CD14-positive monocyte (primary cell): Measurements from ENCODE around the gene DNAJA2. TPM values are rescaled to one million over a fixed set of nuclear protein-coding genes. Genes with fewer than 3 reads are reported as not detected.

Experiments used
- DNase-seq, 3 donors: peaks; one replicate each; pipeline ENCODE4 v3.0.0-alpha.2; 2011 to 2022
- H2AFZ ChIP-seq: 2 replicates; pipeline ENCODE4 v1.6.0; 2012; ENCODE audit warnings: mild to moderate bottlenecking, low read depth, low read length, inconsistent platforms; ENCODE audit not compliant: insufficient read depth, poor library complexity, severe bottlenecking
- H3K27ac ChIP-seq, 2 donors: 1 replicate in 1 of 2; 2 replicates in 1 of 2; pipeline ENCODE4 v1.5.1; 2012 to 2013; ENCODE audit warnings: low read length in 2 of 2, control low read depth in 1 of 2, inconsistent platforms in 1 of 2, low read depth in 1 of 2, mild to moderate bottlenecking in 1 of 2
- H3K27me3 ChIP-seq, 2 donors: one replicate each; pipeline versions ENCODE4 v1.6.0 to v1.6.1; 2011 to 2013; ENCODE audit warnings: low read length in 2 of 2; ENCODE audit not compliant: control insufficient read depth in 2 of 2, insufficient read depth in 2 of 2
- H3K36me3 ChIP-seq, 2 donors: replicated peaks in 1 of 2; 1 replicate in 1 of 2; 2 replicates in 1 of 2; pipeline versions ENCODE4 v1.5.1 to v1.6.1; 2012 to 2013; ENCODE audit warnings: low read length in 2 of 2, control low read depth in 1 of 2, inconsistent platforms in 1 of 2, mild to moderate bottlenecking in 1 of 2; ENCODE audit not compliant: insufficient read depth in 2 of 2, control insufficient read depth in 1 of 2
- H3K4me1 ChIP-seq, 2 donors: 1 replicate in 1 of 2; 2 replicates in 1 of 2; pipeline versions ENCODE4 v1.5.1 to v1.6.1; 2012 to 2013; ENCODE audit warnings: low read length in 2 of 2, control low read depth in 1 of 2, inconsistent platforms in 1 of 2, mild to moderate bottlenecking in 1 of 2, moderate library complexity in 1 of 2; ENCODE audit not compliant: insufficient read depth in 2 of 2, control insufficient read depth in 1 of 2
- H3K4me2 ChIP-seq: replicated peaks from 2 replicates; pipeline ENCODE3; 2012; ENCODE audit warnings: low read length, moderate library complexity, mild to moderate bottlenecking; ENCODE audit not compliant: poor library complexity, severe bottlenecking; ENCODE audit errors: extremely low read depth
- H3K4me3 ChIP-seq, 3 experiments: fragments of 200-600 bp in 1 of 3; sonication (generic) in 1 of 3; replicated peaks in 1 of 3; 1 replicate in 2 of 3; 2 replicates in 1 of 3; pipeline ENCODE4 v1.5.1; 2011 to 2013; ENCODE audit warnings: low read length in 3 of 3, mild to moderate bottlenecking in 3 of 3, control low read depth in 2 of 3, low read depth in 2 of 3, inconsistent platforms in 1 of 3, moderate library complexity in 1 of 3
- H3K79me2 ChIP-seq: 2 replicates; pipeline ENCODE4 v1.6.0; 2012; ENCODE audit warnings: mild to moderate bottlenecking, control low read depth, inconsistent platforms, low read length, moderate library complexity; ENCODE audit not compliant: insufficient read depth
- H3K9ac ChIP-seq: 2 replicates; pipeline ENCODE4 v1.6.0; 2017; ENCODE audit warnings: low read length, mild to moderate bottlenecking; ENCODE audit not compliant: insufficient read depth, poor library complexity, severe bottlenecking
- H3K9me3 ChIP-seq, 2 donors: replicated peaks in 1 of 2; 1 replicate in 1 of 2; 2 replicates in 1 of 2; pipeline versions ENCODE4 v1.5.1 to v1.6.1; 2012 to 2013; ENCODE audit warnings: low read length in 2 of 2, control low read depth in 1 of 2; ENCODE audit not compliant: control insufficient read depth in 1 of 2, insufficient read depth in 1 of 2
- H4K20me1 ChIP-seq: 2 replicates; pipeline ENCODE4 v1.6.0; 2012; ENCODE audit warnings: mild to moderate bottlenecking, low read length, control low read depth, moderate library complexity; ENCODE audit not compliant: insufficient read depth
- H3K27ac Mint-ChIP-seq, 7 donors: one replicate each; pipeline ENCODE4 v1.8.0; 2020; ENCODE audit warnings: mild to moderate bottlenecking in 7 of 7, mixed read lengths in 7 of 7, moderate library complexity in 6 of 7, inconsistent platforms in 2 of 7
- H3K27me3 Mint-ChIP-seq, 3 donors: one replicate each; pipeline ENCODE4 v1.8.0; 2021 to 2022; ENCODE audit warnings: low read depth in 3 of 3, mild to moderate bottlenecking in 3 of 3, mixed read lengths in 3 of 3, moderate library complexity in 3 of 3, inconsistent platforms in 1 of 3
- H3K36me3 Mint-ChIP-seq, 2 donors: one replicate each; pipeline ENCODE4 v1.8.0; 2020; ENCODE audit warnings: mixed read lengths in 2 of 2, inconsistent platforms in 1 of 2, mild to moderate bottlenecking in 1 of 2
- H3K4me1 Mint-ChIP-seq: one replicate; pipeline ENCODE4 v1.8.0; 2020; ENCODE audit warnings: mild to moderate bottlenecking, mixed read lengths
- H3K4me3 Mint-ChIP-seq, 2 donors: one replicate each; pipeline ENCODE4 v1.8.0; 2020; ENCODE audit warnings: mild to moderate bottlenecking in 2 of 2, mixed read lengths in 2 of 2, moderate library complexity in 1 of 2
- H3K9me3 Mint-ChIP-seq, 7 donors: one replicate each; pipeline ENCODE4 v1.8.0; 2020 to 2022; ENCODE audit warnings: mixed read lengths in 7 of 7, mild to moderate bottlenecking in 6 of 7, moderate library complexity in 6 of 7, inconsistent platforms in 2 of 7
- WGBS: methylation state at CpG from one replicate; pipeline ENCODE4 v1.1.5; 2013; ENCODE audit warnings: missing lambda C conversion rate; ENCODE audit not compliant: insufficient coverage; 5-methylcytosine and 5-hydroxymethylcytosine counted together
- intact Hi-C, 2 donors: fragments of 100-400 bp; cut with micrococcal nuclease; formaldehyde crosslinking; loops; one replicate each; pipeline versions ENCODE4 v1.15.0 to v1.15.1; 2023
- polyA plus RNA-seq, 3 donors: library from polyadenylated mRNA; depleted of rRNA in 1 of 3; unstranded in 2 of 3; stranded (reverse) in 1 of 3; fragments of 300-500 nt in 2 of 3; fragments of >200 nt in 1 of 3; fragmentation: Illumina TruSeq in 2 of 3; gene quantifications; 1 replicate in 2 of 3; 2 replicates in 1 of 3; pipeline ENCODE4 v1.2.3, GENCODE V29; 2012 to 2021
- TF ChIP-seq, protein P1 (sequence below): fragments of 200-600 bp; IDR thresholded peaks from one replicate; pipeline ENCODE4 v1.8.0; 2022; ENCODE audit warnings: antibody characterized with exemption, mild to moderate bottlenecking

DNAJA2 gene
- polyA plus RNA-seq, 3 donors = 14.4 to 63.4 (median 62.9) TPM

DNA sequence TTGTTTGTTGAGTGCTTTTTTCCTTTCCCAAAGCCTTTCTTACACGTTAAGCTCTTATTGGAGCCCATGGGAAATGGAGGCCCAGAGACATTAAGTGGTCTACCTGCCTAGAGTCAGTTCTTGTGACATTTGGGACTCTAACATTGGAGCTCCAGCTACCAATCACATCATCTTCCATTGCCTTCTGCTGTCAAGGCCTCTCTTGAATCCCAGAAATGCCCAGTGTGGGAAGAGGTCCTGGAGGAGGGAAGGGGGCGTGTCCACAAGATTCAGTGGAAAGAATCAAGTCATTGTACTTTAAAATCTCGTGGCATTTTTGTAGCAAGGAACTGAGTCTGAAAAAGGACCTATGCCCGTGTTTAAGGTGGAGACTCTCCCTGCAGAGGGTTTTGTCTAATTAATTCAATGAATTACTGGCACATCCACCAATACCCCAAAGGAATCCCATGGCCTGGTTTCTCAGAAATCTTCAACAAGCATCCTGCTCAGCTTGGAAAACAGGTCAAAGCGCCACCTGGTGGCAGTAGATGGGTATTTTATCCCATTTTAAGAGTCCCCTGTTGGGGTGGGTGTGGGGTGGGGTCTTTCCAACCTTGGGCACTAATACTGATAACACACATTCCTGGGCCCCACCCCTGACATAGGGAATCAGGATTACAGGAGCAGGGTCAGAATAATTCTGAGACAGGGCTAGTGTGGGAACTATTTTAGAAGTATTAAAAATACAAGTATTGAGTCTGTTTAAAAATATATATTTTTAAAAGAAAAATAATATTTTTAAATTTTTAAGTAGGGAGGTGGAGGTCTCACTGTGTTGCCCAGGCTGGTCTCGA is 64.7 kb downstream of the DNAJA2 start:
- no peaks in the 10 kb centered on the region for H3K27me3 Mint-ChIP-seq
- H3K9me3 Mint-ChIP-seq = no peaks in the 10 kb centered on the region
- intact Hi-C loops = loop anchor here (1.0 to 10.0 kb wide), 3 partner anchors 54 to 234 kb away; no protein-coding TSS in a partner anchor
- TF ChIP-seq, protein P1, sequence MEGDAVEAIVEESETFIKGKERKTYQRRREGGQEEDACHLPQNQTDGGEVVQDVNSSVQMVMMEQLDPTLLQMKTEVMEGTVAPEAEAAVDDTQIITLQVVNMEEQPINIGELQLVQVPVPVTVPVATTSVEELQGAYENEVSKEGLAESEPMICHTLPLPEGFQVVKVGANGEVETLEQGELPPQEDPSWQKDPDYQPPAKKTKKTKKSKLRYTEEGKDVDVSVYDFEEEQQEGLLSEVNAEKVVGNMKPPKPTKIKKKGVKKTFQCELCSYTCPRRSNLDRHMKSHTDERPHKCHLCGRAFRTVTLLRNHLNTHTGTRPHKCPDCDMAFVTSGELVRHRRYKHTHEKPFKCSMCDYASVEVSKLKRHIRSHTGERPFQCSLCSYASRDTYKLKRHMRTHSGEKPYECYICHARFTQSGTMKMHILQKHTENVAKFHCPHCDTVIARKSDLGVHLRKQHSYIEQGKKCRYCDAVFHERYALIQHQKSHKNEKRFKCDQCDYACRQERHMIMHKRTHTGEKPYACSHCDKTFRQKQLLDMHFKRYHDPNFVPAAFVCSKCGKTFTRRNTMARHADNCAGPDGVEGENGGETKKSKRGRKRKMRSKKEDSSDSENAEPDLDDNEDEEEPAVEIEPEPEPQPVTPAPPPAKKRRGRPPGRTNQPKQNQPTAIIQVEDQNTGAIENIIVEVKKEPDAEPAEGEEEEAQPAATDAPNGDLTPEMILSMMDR = peak; percentile 91
- no peak overlapping the region for H3K4me3 ChIP-seq
- peak; percentile 46 to 61 (median 58) for DNase-seq
- peak overlapping the region in 2 of 7 donors; percentile 37 to 50 for H3K27ac Mint-ChIP-seq
- H3K4me1 Mint-ChIP-seq = peaks cover 15% of the 10 kb centered on the region
- peaks cover 14 to 25% of the 10 kb centered on the region in 2 donors for H3K36me3 Mint-ChIP-seq
- no peaks in the 10 kb centered on the region for H3K4me1 ChIP-seq
- 100% methylated on average over 2 of the region's 6 CpGs for WGBS
- H3K27ac ChIP-seq = no peak overlapping the region
- H3K27me3 ChIP-seq = no peaks in the 10 kb centered on the region
- H3K4me2 ChIP-seq = no peak overlapping the region
- H3K9me3 ChIP-seq = no peaks in the 10 kb centered on the region
- H3K9ac ChIP-seq = no peak overlapping the region
- H2AFZ ChIP-seq = no peak overlapping the region
- H3K36me3 ChIP-seq = peaks cover 0 to 16% of the 10 kb centered on the region in 2 donors
- no peaks in the 10 kb centered on the region for H4K20me1 ChIP-seq
- no peaks in the 10 kb centered on the region for H3K79me2 ChIP-seq
- H3K4me3 Mint-ChIP-seq = no peak overlapping the region

DNA sequence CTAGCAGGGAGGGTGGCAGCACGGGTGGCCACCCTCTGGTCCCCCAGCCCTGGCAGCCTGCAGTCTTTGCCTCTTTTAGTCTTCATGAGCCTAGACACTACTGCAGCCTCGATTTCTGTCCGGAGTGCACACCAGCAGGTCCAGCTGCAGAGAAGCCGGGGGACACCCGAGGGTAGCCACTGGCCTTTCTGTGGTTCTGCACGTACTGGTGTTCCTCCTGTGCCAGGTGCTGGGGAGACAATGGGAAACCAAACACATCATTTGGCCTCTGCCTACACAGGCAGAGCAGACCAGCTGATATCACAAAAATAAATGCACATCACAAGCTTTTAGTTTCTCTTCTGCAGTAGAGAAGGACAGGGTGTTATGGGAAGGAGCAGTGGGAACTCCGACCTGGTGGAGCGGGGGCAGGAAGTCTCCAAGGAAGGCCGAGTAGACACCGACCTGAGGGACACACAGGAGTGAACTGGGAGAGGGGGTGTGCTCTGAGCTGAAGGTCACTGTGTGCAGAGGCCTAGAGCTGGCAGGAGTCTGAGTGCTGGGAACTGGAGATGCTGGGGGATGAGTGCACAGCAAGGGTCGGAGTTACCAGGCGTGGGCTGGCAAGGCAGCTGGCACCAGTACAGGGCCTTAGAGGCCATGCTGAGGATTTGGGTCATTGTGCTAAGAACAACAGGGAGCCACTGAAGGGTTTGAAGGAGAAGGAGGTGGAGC is 66.3 kb downstream of the DNAJA2 start:
- intact Hi-C loops = loop anchor here (10.0 kb wide), 1 partner anchor 232 kb away; no protein-coding TSS in a partner anchor
- Histone ChIP-seq H3K4me2 (no peak overlapping the region), H4K20me1 (no peaks in the 10 kb centered on the region), H3K27ac (no peak overlapping the region), H3K27me3 (no peaks in the 10 kb centered on the region), H3K9me3 (no peaks in the 10 kb centered on the region), H3K36me3 (peaks cover 0 to 15% of the 10 kb centered on the region in 2 donors), H3K9ac (no peak overlapping the region), H3K4me3 (no peak overlapping the region), H3K4me1 (no peaks in the 10 kb centered on the region), H3K79me2 (no peaks in the 10 kb centered on the region), H2AFZ (no peak overlapping the region)
- WGBS = 95% methylated on average over 12 of the region's 12 CpGs
- H3K9me3 Mint-ChIP-seq = no peaks in the 10 kb centered on the region
- TF ChIP-seq, protein P1 = no peak
- DNase-seq = no peak
- no peak overlapping the region for H3K4me3 Mint-ChIP-seq
- peaks cover 18 to 28% of the 10 kb centered on the region in 2 donors for H3K36me3 Mint-ChIP-seq
- peak overlapping the region in 2 of 7 donors; percentile 43 to 73 for H3K27ac Mint-ChIP-seq
- H3K27me3 Mint-ChIP-seq = no peaks in the 10 kb centered on the region
- H3K4me1 Mint-ChIP-seq = peaks cover 8% of the 10 kb centered on the region
